GM18517 (cell line): ENCODE results near the gene ELL.
A peak's percentile ranks its signal among the peaks of the same experiment; 100 is the strongest.
"Not testable (repeated sequence)": the region's sequence is repeated elsewhere in the genome, so short reads cannot be mapped to it uniquely, and the experiment has no call there.

Experiments used
- ATAC-seq: cut with Tn5 transposase; IDR thresholded peaks from one replicate; pipeline ENCODE4 v1.9.1; 2021; ENCODE audit warnings: mild to moderate bottlenecking, moderate library complexity; ENCODE audit not compliant: unreplicated experiment

Gene ELL

GRCh38 chr19:18532168-18532890 lies 10.5 kb upstream of the ELL start:
- ATAC-seq: no peak

- no peak for ATAC-seq
These were observed 9.6 kb upstream of the ELL start for GRCh38 chr19:18531485-18531884.

GRCh38 chr19:18529782-18530181 lies 7.9 kb upstream of the ELL start:
- no peak for ATAC-seq

GRCh38 chr19:18526316-18526715 lies 4.4 kb upstream of the ELL start:
- no peak for ATAC-seq

GRCh38 chr19:18523841-18524240 lies 2.0 kb upstream of the ELL start:
- ATAC-seq: no peak

- ATAC-seq: not testable (repeated sequence)
These were observed 1.1 kb upstream of the ELL start for GRCh38 chr19:18522862-18523440.

GRCh38 chr19:18522124-18522861 lies 423 bp upstream of the ELL start:
- peak; percentile 91 for ATAC-seq

- ATAC-seq: no peak
These were observed 800 bp downstream of the ELL start for GRCh38 chr19:18520848-18521691.

GRCh38 chr19:18519962-18520847 lies 1.7 kb downstream of the ELL start:
- no peak for ATAC-seq

GRCh38 chr19:18518639-18519038 lies 3.2 kb downstream of the ELL start:
- ATAC-seq: no peak

GRCh38 chr19:18517606-18518005 lies 4.3 kb downstream of the ELL start:
- no peak for ATAC-seq

GRCh38 chr19:18515959-18516358 lies 5.9 kb downstream of the ELL start:
- no peak for ATAC-seq

- no peak for ATAC-seq
These were observed 6.8 kb downstream of the ELL start for GRCh38 chr19:18514800-18515682.

- ATAC-seq: no peak
These were observed 8.0 kb downstream of the ELL start for GRCh38 chr19:18513868-18514267.

GRCh38 chr19:18510216-18510615 lies 11.7 kb downstream of the ELL start:
- no peak for ATAC-seq

- no peak for ATAC-seq
These were observed 13.3 kb downstream of the ELL start for GRCh38 chr19:18508585-18508984.

GRCh38 chr19:18507727-18508440 lies 14.0 kb downstream of the ELL start:
- ATAC-seq: no peak

GRCh38 chr19:18507021-18507726 lies 14.7 kb downstream of the ELL start:
- no peak for ATAC-seq
